GM12865 (cell line): ENCODE measurements around the gene SLC39A7.

ENCODE experiments used
- DNase-seq: peaks from one replicate; pipeline ENCODE4 v3.0.0; 2010; ENCODE audit warnings: low read depth
- H3K4me3 ChIP-seq: 2 replicates; pipeline ENCODE4 v1.5.1; 2011; ENCODE audit warnings: mild to moderate bottlenecking, low read depth, low read length, control low read depth
- CTCF ChIP-seq: IDR thresholded peaks from 2 replicates; pipeline ENCODE4 v1.5.1; 2011; ENCODE audit warnings: low read length, control low read depth, low read depth, inconsistent platforms; ENCODE audit not compliant: insufficient read depth; ENCODE audit errors: missing control alignments

SLC39A7 gene

GRCh38 chr6:33206027-33206863 is 5.6 kb downstream of the SLC39A7 start:
- DNase-seq: no peak
- no peak for TF ChIP-seq CTCF
- no peak overlapping the region for H3K4me3 ChIP-seq

GRCh38 chr6:33206864-33207551 is 6.3 kb downstream of the SLC39A7 start:
- no peak for DNase-seq
- TF ChIP-seq CTCF: no peak
- peak overlapping the region; percentile 93; the same call in 1 of the 2 replicates for H3K4me3 ChIP-seq

- TF ChIP-seq CTCF: no peak
- no peak for DNase-seq
- peak overlapping the region; percentile 93 for H3K4me3 ChIP-seq
Observed at GRCh38 chr6:33207552-33208090, 7.0 kb downstream of the SLC39A7 start.

GRCh38 chr6:33208091-33208967 is 7.7 kb downstream of the SLC39A7 start, which contains the start of gene RING1:
Gene RING1, plus strand, starts transcription at chr6:33208500. Its CDS starts 323 bp downstream, at chr6:33208823.
- DNase-seq: peak; percentile 86
- TF ChIP-seq CTCF: no peak
- H3K4me3 ChIP-seq: peak within 1 kb of the TSS; percentile 93

- DNase-seq: no peak
- no peak for TF ChIP-seq CTCF
- no peak overlapping the region for H3K4me3 ChIP-seq
Observed at GRCh38 chr6:33209856-33210255, 9.2 kb downstream of the SLC39A7 start.

GRCh38 chr6:33211136-33211535 is 10.5 kb downstream of the SLC39A7 start:
- DNase-seq: no peak
- no peak overlapping the region for H3K4me3 ChIP-seq
- TF ChIP-seq CTCF: no peak
